Caco-2 (cell line): ENCODE measurements around the gene USP13. TPM values are rescaled to one million over a fixed set of nuclear protein-coding genes. Genes with fewer than 3 reads are reported as not detected.

Experiments used
- BruUV-seq: library from RNA; stranded (reverse); fragments of 400-500 nt; replicated peaks from 2 replicates; lab custom pipeline; 2021; lab: Mats Ljungman, UMichigan
- CTCF ChIA-PET: fragments of 300-600 bp; sonication (Branson Sonifier 250); formaldehyde crosslinking; loops from one replicate; lab custom pipeline; 2022; ENCODE audit warnings: antibody characterized with exemption; lab: Charles Lee
- POLR2A ChIA-PET: fragments of 300-600 bp; sonication (Branson Sonifier 250); formaldehyde crosslinking; loops from one replicate; lab custom pipeline; 2022; ENCODE audit warnings: antibody characterized with exemption; lab: Charles Lee
- DNase-seq, 2 experiments: peaks; one replicate each; pipeline versions ENCODE4 v3.0.0 to v3.0.0-alpha.2; 2020 to 2022
- H3K27me3 ChIP-seq: replicated peaks from 2 replicates; pipeline ENCODE4 v1.6.0; 2011; ENCODE audit warnings: low read length; ENCODE audit not compliant: control insufficient read depth, insufficient read depth
- H3K36me3 ChIP-seq: 2 replicates; pipeline ENCODE4 v1.5.1; 2011; ENCODE audit warnings: low read length; ENCODE audit not compliant: control insufficient read depth, insufficient read depth
- H3K4me1 ChIP-seq: fragments of 250-450 bp; sonication (Bioruptor Pico); 2 replicates; pipeline ENCODE4 v1.5.1; 2020; ENCODE audit warnings: mild to moderate bottlenecking
- H3K4me3 ChIP-seq: 2 replicates; pipeline ENCODE4 v1.5.1; 2011; ENCODE audit warnings: low read depth, mild to moderate bottlenecking, control low read depth, low read length
- H3K9me3 ChIP-seq: fragments of 250-450 bp; sonication (Bioruptor Pico); 2 replicates; pipeline ENCODE4 v1.5.1; 2020; ENCODE audit warnings: mild to moderate bottlenecking, moderate library complexity
- H3K27ac Mint-ChIP-seq: one replicate; pipeline ENCODE4 v1.8.0; 2022; ENCODE audit warnings: mixed read lengths; ENCODE audit not compliant: unreplicated experiment
- H3K27me3 Mint-ChIP-seq: one replicate; pipeline ENCODE4 v1.8.0; 2022; ENCODE audit warnings: mixed read lengths; ENCODE audit not compliant: insufficient read depth, unreplicated experiment
- H3K36me3 Mint-ChIP-seq: one replicate; pipeline ENCODE4 v1.8.0; 2022; ENCODE audit warnings: mild to moderate bottlenecking, mixed read lengths; ENCODE audit not compliant: insufficient read depth, unreplicated experiment
- H3K4me1 Mint-ChIP-seq: one replicate; pipeline ENCODE4 v1.8.0; 2022; ENCODE audit warnings: low read depth, mixed read lengths; ENCODE audit not compliant: unreplicated experiment
- H3K4me3 Mint-ChIP-seq: one replicate; pipeline ENCODE4 v1.8.0; 2022; ENCODE audit warnings: mild to moderate bottlenecking, moderate library complexity, mixed read lengths; ENCODE audit not compliant: unreplicated experiment
- H3K9me3 Mint-ChIP-seq: one replicate; pipeline ENCODE4 v1.8.0; 2022; ENCODE audit warnings: mixed read lengths; ENCODE audit not compliant: unreplicated experiment
- CTCF ChIP-seq, 2 experiments: fragments of 200-600 bp in 1 of 2; IDR thresholded peaks; 1 replicate in 1 of 2; 2 replicates in 1 of 2; pipeline versions ENCODE4 v1.5.1 to v1.8.0; 2011 to 2022; ENCODE audit warnings: antibody characterized with exemption in 1 of 2, control low read depth in 1 of 2, inconsistent platforms in 1 of 2, low read depth in 1 of 2, low read length in 1 of 2, mild to moderate bottlenecking in 1 of 2, moderate library complexity in 1 of 2; ENCODE audit not compliant: insufficient read depth in 1 of 2, severe bottlenecking in 1 of 2, unreplicated experiment in 1 of 2
- intact Hi-C: fragments of 100-400 bp; cut with micrococcal nuclease; formaldehyde crosslinking; loops from one replicate; pipeline ENCODE4 v1.10.0; 2022; ENCODE audit not compliant: unreplicated experiment
- total RNA-seq: library from RNA; stranded (reverse); gene quantifications from 2 replicates; pipeline ENCODE4 v1.2.3, GENCODE V29; 2022

USP13 gene
- total RNA-seq, 1 experiment from 2014 or later: 16.2 TPM

- Mint-ChIP-seq H3K27ac (no peak overlapping the region), H3K36me3 (peaks cover 6% of the 10 kb centered on the region), H3K4me3 (no peak overlapping the region), H3K4me1 (no peaks in the 10 kb centered on the region), H3K9me3 (no peaks in the 10 kb centered on the region), H3K27me3 (no peaks in the 10 kb centered on the region)
- Histone ChIP-seq H3K4me3 (no peak overlapping the region), H3K27me3 (no peaks in the 10 kb centered on the region), H3K4me1 (no peaks in the 10 kb centered on the region), H3K36me3 (no peaks in the 10 kb centered on the region), H3K9me3 (no peaks in the 10 kb centered on the region)
- BruUV-seq: no TSS peak
- TF ChIP-seq CTCF (IDR thresholded peaks at IDR 0.05; ENCODE audit: insufficient read depth in 1 of 2, low read depth in 1 of 2, low read length in 1 of 2, severe bottlenecking in 1 of 2, unreplicated experiment in 1 of 2): no peak
- DNase-seq: no peak
- POLR2A ChIA-PET: no interaction called here
- intact Hi-C loops: no loop called here
- CTCF ChIA-PET: no interaction called here
Measured at GRCh38 chr3:179715582-179715981, 62.7 kb downstream of the USP13 start.

GRCh38 chr3:179716226-179716625, 63.4 kb downstream of the USP13 start:
- Mint-ChIP-seq H3K36me3 (peaks cover 6% of the 10 kb centered on the region), H3K4me1 (no peaks in the 10 kb centered on the region), H3K27me3 (no peaks in the 10 kb centered on the region), H3K9me3 (no peaks in the 10 kb centered on the region), H3K27ac (no peak overlapping the region), H3K4me3 (no peak overlapping the region)
- Histone ChIP-seq H3K36me3 (no peaks in the 10 kb centered on the region), H3K4me1 (no peaks in the 10 kb centered on the region), H3K9me3 (no peaks in the 10 kb centered on the region), H3K4me3 (no peak overlapping the region), H3K27me3 (no peaks in the 10 kb centered on the region)
- BruUV-seq: no TSS peak
- intact Hi-C loops: no loop called here
- ChIA-PET CTCF (no interaction called here), POLR2A (no interaction called here)
- no peak for TF ChIP-seq CTCF (IDR thresholded peaks at IDR 0.05; ENCODE audit: insufficient read depth in 1 of 2, low read depth in 1 of 2, low read length in 1 of 2, severe bottlenecking in 1 of 2, unreplicated experiment in 1 of 2)
- DNase-seq: no peak

- Mint-ChIP-seq H3K36me3 (peaks cover 6% of the 10 kb centered on the region), H3K9me3 (no peaks in the 10 kb centered on the region), H3K27ac (no peak overlapping the region), H3K4me3 (no peak overlapping the region), H3K4me1 (no peaks in the 10 kb centered on the region), H3K27me3 (no peaks in the 10 kb centered on the region)
- no peak overlapping the region for H3K4me3 ChIP-seq
- no TSS peak for BruUV-seq
- DNase-seq: no peak
- H3K9me3 ChIP-seq: no peaks in the 10 kb centered on the region
- no peaks in the 10 kb centered on the region for H3K27me3 ChIP-seq
- intact Hi-C loops: no loop called here
- CTCF ChIA-PET: no interaction called here
- POLR2A ChIA-PET: no interaction called here
- no peak for TF ChIP-seq CTCF (IDR thresholded peaks at IDR 0.05; ENCODE audit: insufficient read depth in 1 of 2, low read depth in 1 of 2, low read length in 1 of 2, severe bottlenecking in 1 of 2, unreplicated experiment in 1 of 2)
- H3K4me1 ChIP-seq: no peaks in the 10 kb centered on the region
- H3K36me3 ChIP-seq: no peaks in the 10 kb centered on the region
Measured at GRCh38 chr3:179716811-179717210, 64.0 kb downstream of the USP13 start.
